GM18519 (cell line): ENCODE data around the gene FILIP1.

Source experiments
- ATAC-seq: cut with Tn5 transposase; IDR thresholded peaks from one replicate; pipeline ENCODE4 v1.9.1; 2021; ENCODE audit warnings: mild to moderate bottlenecking, moderate library complexity; ENCODE audit not compliant: unreplicated experiment, low FRiP score

Gene FILIP1

GRCh38 chr6:75493400-75494064 is at the start of gene FILIP1:
FILIP1 (minus strand) TSS chr6:75493800; CDS start chr6:75414972, 78,828 bp downstream.
- no peak for ATAC-seq

- ATAC-seq, result no peak
These were observed 49.7 kb upstream of the FILIP1 start for GRCh38 chr6:75543311-75543710.

GRCh38 chr6:75539136-75539535 is 45.5 kb upstream of the FILIP1 start:
- ATAC-seq, result no peak

- ATAC-seq, result no peak
These were observed 38.9 kb upstream of the FILIP1 start for GRCh38 chr6:75532521-75532920.

GRCh38 chr6:75531174-75531573 is 37.6 kb upstream of the FILIP1 start:
- no peak for ATAC-seq

- no peak for ATAC-seq
These were observed 37.1 kb upstream of the FILIP1 start for GRCh38 chr6:75530696-75531095.

- ATAC-seq, result no peak
These were observed 34.8 kb upstream of the FILIP1 start for GRCh38 chr6:75528423-75528822.

GRCh38 chr6:75526502-75527127 is 33.0 kb upstream of the FILIP1 start:
- peak; percentile 83 for ATAC-seq

GRCh38 chr6:75525682-75526081 is 32.1 kb upstream of the FILIP1 start:
- no peak for ATAC-seq

GRCh38 chr6:75524322-75524972 is 30.8 kb upstream of the FILIP1 start:
- no peak for ATAC-seq

- ATAC-seq, result no peak
These were observed 23.2 kb upstream of the FILIP1 start for GRCh38 chr6:75516757-75517156.

GRCh38 chr6:75512591-75512990 is 19.0 kb upstream of the FILIP1 start:
- no peak for ATAC-seq

GRCh38 chr6:75505424-75505823 is 11.8 kb upstream of the FILIP1 start:
- ATAC-seq, result no peak

GRCh38 chr6:75504465-75505222 is 11.0 kb upstream of the FILIP1 start:
- ATAC-seq, result no peak

GRCh38 chr6:75503291-75503690 is 9.7 kb upstream of the FILIP1 start:
- ATAC-seq, result no peak

- ATAC-seq, result no peak
These were observed 9.3 kb upstream of the FILIP1 start for GRCh38 chr6:75502884-75503283.

GRCh38 chr6:75501756-75502155 is 8.2 kb upstream of the FILIP1 start:
- ATAC-seq, result no peak

GRCh38 chr6:75499640-75500039 is 6.0 kb upstream of the FILIP1 start:
- ATAC-seq, result no peak

GRCh38 chr6:75498862-75499261 is 5.3 kb upstream of the FILIP1 start:
- ATAC-seq, result no peak

- ATAC-seq, result no peak
These were observed 4.4 kb upstream of the FILIP1 start for GRCh38 chr6:75497994-75498393.

- ATAC-seq, result no peak
These were observed 1.4 kb upstream of the FILIP1 start for GRCh38 chr6:75495011-75495410.
